Astrocyte (in vitro differentiated cells and primary cell): ENCODE measurements around the gene CTSG.

Experiments
- EZH2 ChIP-seq: IDR thresholded peaks from 2 replicates; pipeline ENCODE4 v1.6.1; 2012; ENCODE audit warnings: mild to moderate bottlenecking, low read length, inconsistent platforms; ENCODE audit not compliant: insufficient read depth
- TF ChIP-seq, protein P1 (sequence below): IDR thresholded peaks from 2 replicates; pipeline ENCODE4 v1.5.1; 2011; ENCODE audit warnings: low read depth, mild to moderate bottlenecking, inconsistent platforms, low read length, moderate library complexity; ENCODE audit not compliant: insufficient read depth

DNA sequence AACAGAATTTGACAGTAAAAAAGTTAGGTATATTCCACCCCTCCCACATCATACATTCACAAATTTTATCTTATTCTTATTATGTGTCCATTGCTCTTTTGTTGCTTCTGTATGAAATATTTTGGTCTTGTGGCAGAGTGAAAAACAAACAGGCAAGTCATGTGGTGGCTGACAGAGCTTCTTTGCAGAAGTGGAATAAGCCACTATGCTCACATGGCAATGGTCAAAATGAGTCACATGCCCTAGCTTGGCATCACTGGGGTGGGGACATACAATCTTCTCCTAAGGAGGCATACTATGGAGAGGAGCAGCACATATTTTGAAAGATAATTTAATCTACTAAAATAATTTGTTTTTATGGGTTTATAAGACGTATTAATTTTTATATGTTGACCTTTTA lies 40.3 kb downstream of the CTSG start:
- TF ChIP-seq, protein P1, sequence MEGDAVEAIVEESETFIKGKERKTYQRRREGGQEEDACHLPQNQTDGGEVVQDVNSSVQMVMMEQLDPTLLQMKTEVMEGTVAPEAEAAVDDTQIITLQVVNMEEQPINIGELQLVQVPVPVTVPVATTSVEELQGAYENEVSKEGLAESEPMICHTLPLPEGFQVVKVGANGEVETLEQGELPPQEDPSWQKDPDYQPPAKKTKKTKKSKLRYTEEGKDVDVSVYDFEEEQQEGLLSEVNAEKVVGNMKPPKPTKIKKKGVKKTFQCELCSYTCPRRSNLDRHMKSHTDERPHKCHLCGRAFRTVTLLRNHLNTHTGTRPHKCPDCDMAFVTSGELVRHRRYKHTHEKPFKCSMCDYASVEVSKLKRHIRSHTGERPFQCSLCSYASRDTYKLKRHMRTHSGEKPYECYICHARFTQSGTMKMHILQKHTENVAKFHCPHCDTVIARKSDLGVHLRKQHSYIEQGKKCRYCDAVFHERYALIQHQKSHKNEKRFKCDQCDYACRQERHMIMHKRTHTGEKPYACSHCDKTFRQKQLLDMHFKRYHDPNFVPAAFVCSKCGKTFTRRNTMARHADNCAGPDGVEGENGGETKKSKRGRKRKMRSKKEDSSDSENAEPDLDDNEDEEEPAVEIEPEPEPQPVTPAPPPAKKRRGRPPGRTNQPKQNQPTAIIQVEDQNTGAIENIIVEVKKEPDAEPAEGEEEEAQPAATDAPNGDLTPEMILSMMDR = no peak
- TF ChIP-seq EZH2 = no peak
